Mucosa of rectum (tissue), 2 donors: ENCODE data around the gene DHRS12.
A peak's percentile ranks its signal among the peaks of the same experiment; 100 is the strongest.

Experiments used
- H3K27ac ChIP-seq, 2 donors: one replicate each; pipeline ENCODE4 v1.7.0; 2013; ENCODE audit warnings: inconsistent platforms in 2 of 2, low read depth in 2 of 2, low read length in 2 of 2
- H3K27me3 ChIP-seq, 2 donors: one replicate each; pipeline ENCODE4 v1.7.0; 2013; ENCODE audit warnings: low read length in 2 of 2; ENCODE audit not compliant: control insufficient read depth in 2 of 2, insufficient read depth in 2 of 2
- H3K36me3 ChIP-seq, 2 donors: one replicate each; pipeline ENCODE4 v1.7.0; 2013; ENCODE audit warnings: low read length in 2 of 2; ENCODE audit not compliant: control insufficient read depth in 2 of 2, insufficient read depth in 2 of 2
- H3K4me1 ChIP-seq, 2 donors: one replicate each; pipeline ENCODE4 v1.7.0; 2013; ENCODE audit warnings: low read length in 2 of 2, mild to moderate bottlenecking in 1 of 2; ENCODE audit not compliant: control insufficient read depth in 2 of 2, insufficient read depth in 2 of 2
- H3K4me3 ChIP-seq, 2 donors: one replicate each; pipeline ENCODE4 v1.7.0; 2013; ENCODE audit warnings: low read length in 2 of 2
- H3K9ac ChIP-seq, 2 donors: one replicate each; pipeline ENCODE4 v1.7.0; 2013; ENCODE audit warnings: low read length in 2 of 2, low read depth in 1 of 2, mild to moderate bottlenecking in 1 of 2
- H3K9me3 ChIP-seq, 2 donors: one replicate each; pipeline ENCODE4 v1.7.0; 2013; ENCODE audit warnings: low read length in 2 of 2; ENCODE audit not compliant: control insufficient read depth in 2 of 2
- donor health status: healthy.
- donor health status: Normal muscosa, but diverticular disease.

DHRS12 gene

GRCh38 chr13:51803422-51804294, at the start of gene DHRS12:
Gene DHRS12, minus strand, starts transcription at chr13:51804163. Its CDS starts 4,504 bp downstream, at chr13:51799659.
- Histone ChIP-seq H3K36me3 (no peaks in the 10 kb centered on the region), H3K4me3 (peak within 1 kb of the TSS; percentile 79 to 90), H3K27ac (peak within 1 kb of the TSS; percentile 99 to 100), H3K27me3 (no peaks in the 10 kb centered on the region), H3K9me3 (no peaks in the 10 kb centered on the region), H3K4me1 (peaks cover 31 to 32% of the 10 kb centered on the region in 2 donors), H3K9ac (peak within 1 kb of the TSS; percentile 99 to 100)

GRCh38 chr13:51849145-51850101, 45.5 kb upstream of the DHRS12 start:
- Histone ChIP-seq H3K9me3 (no peaks in the 10 kb centered on the region), H3K4me3 (no peak overlapping the region), H3K27ac (no peak overlapping the region), H3K36me3 (no peaks in the 10 kb centered on the region), H3K9ac (no peak overlapping the region), H3K27me3 (no peaks in the 10 kb centered on the region), H3K4me1 (peaks cover 0 to 6% of the 10 kb centered on the region in 2 donors)

GRCh38 chr13:51848674-51849073, 44.7 kb upstream of the DHRS12 start:
- no peak overlapping the region for H3K27ac ChIP-seq

GRCh38 chr13:51846756-51847155, 42.8 kb upstream of the DHRS12 start:
- peaks cover 0 to 2% of the 10 kb centered on the region in 2 donors for H3K27me3 ChIP-seq
- no peaks in the 10 kb centered on the region for H3K36me3 ChIP-seq

More at GRCh38 chr13:51848674-51849073, 44.7 kb upstream of the DHRS12 start:
- peaks cover 0 to 2% of the 10 kb centered on the region in 2 donors for H3K27me3 ChIP-seq
- H3K9ac ChIP-seq: no peak overlapping the region
- H3K4me1 ChIP-seq: peaks cover 0 to 6% of the 10 kb centered on the region in 2 donors
- no peak overlapping the region for H3K4me3 ChIP-seq
- H3K36me3 ChIP-seq: no peaks in the 10 kb centered on the region
- H3K9me3 ChIP-seq: no peaks in the 10 kb centered on the region

GRCh38 chr13:51845574-51846318, 41.8 kb upstream of the DHRS12 start:
- H3K27ac ChIP-seq: no peak overlapping the region
- peak overlapping the region; percentile 45 to 47 for H3K4me3 ChIP-seq
- no peaks in the 10 kb centered on the region for H3K36me3 ChIP-seq
- H3K9me3 ChIP-seq: no peaks in the 10 kb centered on the region
- H3K27me3 ChIP-seq: peaks cover 0 to 2% of the 10 kb centered on the region in 2 donors
- H3K9ac ChIP-seq: no peak overlapping the region
- peaks cover 0 to 6% of the 10 kb centered on the region in 2 donors for H3K4me1 ChIP-seq

More at GRCh38 chr13:51846756-51847155, 42.8 kb upstream of the DHRS12 start:
- H3K9me3 ChIP-seq: no peaks in the 10 kb centered on the region
- H3K4me3 ChIP-seq: no peak overlapping the region
- H3K9ac ChIP-seq: no peak overlapping the region
- no peak overlapping the region for H3K27ac ChIP-seq
- H3K4me1 ChIP-seq: peaks cover 0 to 6% of the 10 kb centered on the region in 2 donors

GRCh38 chr13:51844862-51845573, 41.1 kb upstream of the DHRS12 start, which contains the start of gene TMEM272:
Gene TMEM272, minus strand, starts transcription at chr13:51845177. Its CDS starts 6,647 bp downstream, at chr13:51838530.
- H3K27ac ChIP-seq: no peak within 1 kb of the TSS
- H3K4me3 ChIP-seq: peak within 1 kb of the TSS; percentile 45 to 47

GRCh38 chr13:51843529-51843928, 39.6 kb upstream of the DHRS12 start:
- Histone ChIP-seq H3K36me3 (no peaks in the 10 kb centered on the region), H3K4me3 (no peak overlapping the region), H3K4me1 (peaks cover 0 to 6% of the 10 kb centered on the region in 2 donors), H3K27ac (no peak overlapping the region), H3K27me3 (peaks cover 0 to 2% of the 10 kb centered on the region in 2 donors), H3K9ac (no peak overlapping the region), H3K9me3 (no peaks in the 10 kb centered on the region)

More at GRCh38 chr13:51844862-51845573, 41.1 kb upstream of the DHRS12 start, which contains the start of gene TMEM272:
- Histone ChIP-seq H3K9ac (no peak within 1 kb of the TSS), H3K36me3 (no peaks in the 10 kb centered on the region), H3K27me3 (peaks cover 0 to 2% of the 10 kb centered on the region in 2 donors), H3K4me1 (peaks cover 0 to 6% of the 10 kb centered on the region in 2 donors), H3K9me3 (no peaks in the 10 kb centered on the region)

- Histone ChIP-seq H3K36me3 (no peaks in the 10 kb centered on the region), H3K9ac (no peak overlapping the region), H3K27ac (no peak overlapping the region), H3K9me3 (no peaks in the 10 kb centered on the region), H3K4me3 (no peak overlapping the region), H3K4me1 (peaks cover 0 to 6% of the 10 kb centered on the region in 2 donors), H3K27me3 (peaks cover 0 to 2% of the 10 kb centered on the region in 2 donors)
These were observed 37.8 kb upstream of the DHRS12 start for GRCh38 chr13:51841732-51842131.

GRCh38 chr13:51840917-51841316, 37.0 kb upstream of the DHRS12 start:
- Histone ChIP-seq H3K4me1 (peaks cover 0 to 6% of the 10 kb centered on the region in 2 donors), H3K9ac (no peak overlapping the region), H3K27me3 (peaks cover 0 to 2% of the 10 kb centered on the region in 2 donors), H3K9me3 (no peaks in the 10 kb centered on the region), H3K27ac (no peak overlapping the region), H3K36me3 (no peaks in the 10 kb centered on the region), H3K4me3 (no peak overlapping the region)
